ENCODE measurements around the gene PKD2L1. TPM values are rescaled to one million over a fixed set of nuclear protein-coding genes. Genes with fewer than 3 reads are reported as not detected.

Gene PKD2L1
- total RNA-seq, 1 experiment from 2014 or later, result not detected

DNA sequence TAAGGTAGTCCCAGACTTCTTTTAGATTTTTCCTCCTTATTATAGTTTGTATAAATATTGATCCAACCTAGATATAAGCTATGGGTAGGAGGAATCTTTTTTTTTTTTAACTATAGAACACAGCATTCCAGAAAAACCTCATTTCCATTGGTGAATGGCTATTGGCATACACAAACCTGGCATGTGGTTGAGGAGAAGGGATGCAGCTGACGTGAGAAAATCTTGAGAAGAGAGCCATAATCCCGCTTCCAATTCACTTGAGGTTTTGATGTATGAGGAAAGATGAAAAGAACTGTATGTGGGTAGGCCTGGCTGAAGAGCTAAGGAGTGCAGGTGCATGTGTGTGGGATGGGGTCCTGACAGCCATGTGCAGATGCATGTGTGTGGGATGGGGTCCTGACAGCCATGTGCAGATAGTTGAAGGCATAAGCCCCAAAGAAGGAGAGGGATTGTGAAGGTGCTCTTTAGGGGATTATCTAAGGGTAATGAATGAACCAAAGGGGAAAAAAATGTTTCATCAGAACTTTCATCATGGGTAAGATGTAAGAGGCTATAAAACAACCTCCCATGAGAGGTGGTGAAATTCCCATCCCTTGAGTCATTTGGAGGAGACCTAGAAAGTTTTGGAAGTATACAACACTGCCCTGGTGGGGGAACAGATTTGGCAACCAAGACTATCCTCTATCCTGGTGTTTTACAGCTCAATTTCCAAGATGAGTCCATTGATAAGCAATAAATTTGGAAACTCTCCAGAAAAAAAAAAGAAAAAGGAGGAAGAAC lies 3.8 kb upstream of the PKD2L1 start:
- H3K9me3 ChIP-seq (replicated peaks), result no peaks in the 10 kb centered on the region
- peaks cover 48% of the 10 kb centered on the region for H3K27me3 ChIP-seq (replicated peaks)
- no peaks in the 10 kb centered on the region for H3K4me1 ChIP-seq (replicated peaks)
- H3K4me3 ChIP-seq, result no peak overlapping the region
- no peaks in the 10 kb centered on the region for H3K36me3 ChIP-seq
- H3K27ac ChIP-seq, result no peak overlapping the region
- no peak for DNase-seq (ENCODE audit: low read depth in 1 of 2, low spot score in 2 of 2)

- Histone ChIP-seq H3K4me1 (replicated peaks) (no peaks in the 10 kb centered on the region), H3K9me3 (replicated peaks) (no peaks in the 10 kb centered on the region), H3K4me3 (no peak overlapping the region), H3K27ac (no peak overlapping the region), H3K36me3 (no peaks in the 10 kb centered on the region), H3K27me3 (replicated peaks) (peaks cover 56% of the 10 kb centered on the region)
- DNase-seq (ENCODE audit: low read depth in 1 of 2, low spot score in 2 of 2), result no peak
Measured at GRCh38 chr10:100333106-100333505, 3.1 kb upstream of the PKD2L1 start.

DNA sequence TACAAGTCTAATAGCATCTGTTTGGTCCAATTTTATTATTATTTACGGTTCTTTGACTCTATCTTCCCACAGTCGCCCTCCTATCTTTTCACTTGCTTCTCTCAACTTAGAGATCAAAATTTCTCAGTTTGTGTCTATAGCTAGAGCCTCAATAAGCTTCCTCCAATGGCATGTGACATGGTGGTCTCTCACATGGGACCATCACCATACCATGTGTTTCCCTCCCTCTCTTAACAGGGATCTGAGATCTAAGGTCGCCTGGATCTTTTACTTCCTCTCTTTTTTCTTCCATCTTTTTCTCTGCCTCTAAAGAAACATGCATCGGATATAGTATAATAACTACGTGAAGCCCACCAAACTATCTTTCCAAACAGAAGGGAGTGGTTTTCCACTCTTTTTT lies 1.8 kb downstream of the PKD2L1 start:
- no peaks in the 10 kb centered on the region for H3K4me1 ChIP-seq (replicated peaks)
- no peak for DNase-seq (ENCODE audit: low read depth in 1 of 2, low spot score in 2 of 2)
- H3K27me3 ChIP-seq (replicated peaks), result peaks cover 58% of the 10 kb centered on the region
- no peak overlapping the region for H3K27ac ChIP-seq
- no peaks in the 10 kb centered on the region for H3K36me3 ChIP-seq
- no peaks in the 10 kb centered on the region for H3K9me3 ChIP-seq (replicated peaks)
- no peak overlapping the region for H3K4me3 ChIP-seq

GRCh38 chr10:100327718-100328009 lies 2.4 kb downstream of the PKD2L1 start:
- Histone ChIP-seq H3K27me3 (replicated peaks) (peaks cover 55% of the 10 kb centered on the region), H3K27ac (no peak overlapping the region), H3K4me1 (replicated peaks) (no peaks in the 10 kb centered on the region), H3K36me3 (no peaks in the 10 kb centered on the region), H3K4me3 (no peak overlapping the region), H3K9me3 (replicated peaks) (no peaks in the 10 kb centered on the region)
- DNase-seq (ENCODE audit: low read depth in 1 of 2, low spot score in 2 of 2), result no peak

DNA sequence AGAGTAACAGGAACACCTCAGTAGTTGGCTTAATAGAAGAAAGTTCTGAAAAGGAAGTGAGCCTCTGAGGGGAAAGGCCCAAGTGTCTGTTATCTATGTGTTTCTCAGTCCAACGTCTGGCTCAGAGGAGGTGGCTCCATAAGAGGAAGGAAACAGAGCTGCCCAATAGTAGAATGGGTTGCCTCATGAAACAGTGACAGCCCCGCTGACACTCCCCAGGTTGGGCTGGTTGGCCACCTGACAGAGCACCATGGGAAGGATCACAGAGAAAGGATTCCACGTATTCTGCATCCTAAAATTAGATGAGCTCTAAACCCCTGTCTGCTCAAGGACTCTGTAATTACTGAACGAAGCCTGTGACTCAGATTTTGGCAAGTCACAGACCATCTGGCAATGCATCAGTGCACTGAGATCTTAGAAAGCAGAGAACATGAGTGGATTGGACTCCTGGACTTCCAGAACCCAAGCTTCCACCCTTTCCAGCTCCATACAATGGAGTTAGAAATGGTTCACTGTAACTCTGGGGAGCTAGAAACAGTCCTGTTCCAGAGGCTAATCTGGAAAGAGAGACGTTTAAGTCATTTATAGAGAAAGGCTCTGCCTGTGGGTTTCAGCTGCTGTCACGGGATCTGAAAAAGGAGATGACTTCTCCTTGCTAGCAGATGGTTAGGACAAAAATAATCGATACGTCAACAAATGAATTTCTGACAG lies 2.9 kb downstream of the PKD2L1 start:
- Histone ChIP-seq H3K4me1 (replicated peaks) (no peaks in the 10 kb centered on the region), H3K36me3 (no peaks in the 10 kb centered on the region), H3K27ac (no peak overlapping the region), H3K4me3 (no peak overlapping the region), H3K9me3 (replicated peaks) (no peaks in the 10 kb centered on the region), H3K27me3 (replicated peaks) (peaks cover 50% of the 10 kb centered on the region)
- DNase-seq (ENCODE audit: low read depth in 1 of 2, low spot score in 2 of 2), result no peak

DNA sequence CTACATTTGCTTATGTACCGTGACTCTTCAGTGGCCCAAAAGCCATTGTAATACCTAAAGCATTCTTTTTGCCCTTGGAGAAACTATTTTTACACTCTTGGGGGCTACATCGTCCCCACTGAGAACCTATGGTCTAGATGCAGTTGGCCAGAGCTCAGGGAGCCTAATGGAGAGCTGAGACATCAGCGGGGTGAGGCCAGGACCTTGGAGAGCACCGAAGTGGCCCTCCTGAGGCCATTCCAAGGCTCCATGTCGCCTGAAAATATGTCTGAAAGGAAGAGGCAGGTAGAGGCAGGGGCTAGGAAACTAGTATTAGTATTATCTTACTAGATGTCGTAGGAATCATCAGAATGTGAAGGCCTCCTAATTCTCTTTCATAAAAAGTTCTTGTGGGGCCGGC lies 4.9 kb downstream of the PKD2L1 start:
- Histone ChIP-seq H3K4me1 (replicated peaks) (no peaks in the 10 kb centered on the region), H3K36me3 (no peaks in the 10 kb centered on the region), H3K27ac (no peak overlapping the region), H3K4me3 (no peak overlapping the region), H3K9me3 (replicated peaks) (no peaks in the 10 kb centered on the region), H3K27me3 (replicated peaks) (peaks cover 43% of the 10 kb centered on the region)
- DNase-seq (ENCODE audit: low read depth in 1 of 2, low spot score in 2 of 2), result no peak

DNA sequence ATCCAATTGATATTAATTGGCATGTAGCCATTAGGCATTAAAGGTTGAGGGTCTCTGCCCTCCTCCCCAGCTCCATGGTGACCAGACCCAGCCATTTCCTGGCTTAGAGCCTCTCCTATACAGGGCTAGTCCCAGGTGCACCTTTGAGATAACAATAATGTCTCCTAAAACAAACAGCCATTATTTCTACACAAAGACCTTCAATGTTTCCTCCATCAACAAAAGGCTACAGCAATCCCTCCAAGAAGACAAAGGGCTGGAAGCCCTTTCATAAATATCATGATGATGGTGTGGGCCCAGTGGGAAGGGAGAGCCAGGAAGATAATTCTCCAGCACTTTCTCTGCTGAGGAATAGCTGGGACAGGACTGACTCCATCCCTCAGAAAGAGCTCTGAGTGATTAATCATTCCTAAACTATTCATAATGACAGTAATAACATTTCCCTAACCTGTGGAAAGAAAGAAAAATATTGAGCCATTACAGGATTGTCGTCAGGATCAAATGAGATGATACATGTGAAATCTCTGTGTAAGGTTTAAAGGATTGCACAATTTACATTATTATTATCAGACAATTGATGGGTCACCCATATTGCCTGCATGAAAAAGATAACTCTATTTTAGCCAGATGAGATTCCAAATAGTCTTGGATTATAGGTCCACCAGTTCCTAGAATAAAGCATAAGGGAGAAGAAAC lies 10.2 kb downstream of the PKD2L1 start:
- Histone ChIP-seq H3K4me3 (no peak overlapping the region), H3K4me1 (replicated peaks) (no peaks in the 10 kb centered on the region), H3K27ac (no peak overlapping the region), H3K27me3 (replicated peaks) (peaks cover 25% of the 10 kb centered on the region), H3K9me3 (replicated peaks) (no peaks in the 10 kb centered on the region), H3K36me3 (no peaks in the 10 kb centered on the region)
- no peak for DNase-seq (ENCODE audit: low read depth in 1 of 2, low spot score in 2 of 2)

- no peak overlapping the region for H3K4me3 ChIP-seq
- H3K4me1 ChIP-seq (replicated peaks), result no peaks in the 10 kb centered on the region
- DNase-seq (ENCODE audit: low read depth in 1 of 2, low spot score in 2 of 2), result no peak
- no peaks in the 10 kb centered on the region for H3K9me3 ChIP-seq (replicated peaks)
- H3K27ac ChIP-seq, result no peak overlapping the region
- H3K27me3 ChIP-seq (replicated peaks), result peaks cover 28% of the 10 kb centered on the region
- H3K36me3 ChIP-seq, result no peaks in the 10 kb centered on the region
Measured at GRCh38 chr10:100318207-100318606, 11.8 kb downstream of the PKD2L1 start.

DNA sequence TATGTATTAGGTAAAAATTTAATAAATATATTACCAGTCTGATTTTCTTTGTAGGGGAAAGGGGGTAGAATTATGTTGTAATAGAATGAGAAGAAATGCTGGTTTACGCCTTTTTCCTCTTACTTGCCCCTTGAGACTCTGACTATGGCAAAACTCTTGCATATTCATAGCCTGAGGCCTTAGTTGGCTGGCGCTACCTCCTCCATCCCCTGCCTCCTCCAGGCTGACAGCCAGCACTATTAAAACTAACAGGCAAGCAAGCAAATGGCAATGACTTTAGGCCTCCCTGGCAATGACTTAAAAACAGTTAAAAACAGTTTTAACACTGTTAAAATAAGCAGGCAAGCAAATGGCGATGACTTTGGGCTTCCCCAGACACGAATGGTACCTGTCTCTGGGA lies 14.4 kb downstream of the PKD2L1 start:
- no peak overlapping the region for H3K27ac ChIP-seq
- no peaks in the 10 kb centered on the region for H3K9me3 ChIP-seq (replicated peaks)
- H3K27me3 ChIP-seq (replicated peaks), result peaks cover 35% of the 10 kb centered on the region
- no peaks in the 10 kb centered on the region for H3K36me3 ChIP-seq
- H3K4me1 ChIP-seq (replicated peaks), result no peaks in the 10 kb centered on the region
- no peak overlapping the region for H3K4me3 ChIP-seq
- no peak for DNase-seq (ENCODE audit: low read depth in 1 of 2, low spot score in 2 of 2)

- H3K4me3 ChIP-seq, result no peak overlapping the region
- H3K9me3 ChIP-seq (replicated peaks), result no peaks in the 10 kb centered on the region
- no peak for DNase-seq (ENCODE audit: low read depth in 1 of 2, low spot score in 2 of 2)
- peaks cover 41% of the 10 kb centered on the region for H3K27me3 ChIP-seq (replicated peaks)
- H3K4me1 ChIP-seq (replicated peaks), result no peaks in the 10 kb centered on the region
- no peaks in the 10 kb centered on the region for H3K36me3 ChIP-seq
- no peak overlapping the region for H3K27ac ChIP-seq
Measured at GRCh38 chr10:100311298-100311697, 18.7 kb downstream of the PKD2L1 start.

DNA sequence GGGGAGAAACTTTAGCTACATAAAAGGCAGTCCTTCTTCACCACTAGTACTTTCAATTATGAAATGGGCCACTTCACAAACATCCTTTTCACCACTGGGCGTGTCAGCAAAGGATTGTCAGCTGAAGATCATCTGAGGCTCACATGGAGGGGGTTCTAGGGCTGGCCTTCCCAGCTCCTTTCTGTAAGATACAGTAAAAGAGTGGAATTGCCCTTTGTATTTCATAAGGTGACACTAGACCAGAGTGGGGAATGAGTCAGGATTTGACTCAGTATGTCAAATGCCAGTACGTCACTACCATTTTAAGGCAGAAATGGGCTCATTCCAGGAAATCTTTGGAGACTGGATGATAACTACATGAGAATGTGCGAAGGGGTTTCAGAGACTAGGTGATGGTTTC lies 22.3 kb downstream of the PKD2L1 start:
- no peaks in the 10 kb centered on the region for H3K36me3 ChIP-seq
- no peak overlapping the region for H3K4me3 ChIP-seq
- H3K27ac ChIP-seq, result no peak overlapping the region
- peaks cover 41% of the 10 kb centered on the region for H3K27me3 ChIP-seq (replicated peaks)
- H3K9me3 ChIP-seq (replicated peaks), result no peaks in the 10 kb centered on the region
- H3K4me1 ChIP-seq (replicated peaks), result no peaks in the 10 kb centered on the region
- DNase-seq (ENCODE audit: low read depth in 1 of 2, low spot score in 2 of 2), result no peak

DNA sequence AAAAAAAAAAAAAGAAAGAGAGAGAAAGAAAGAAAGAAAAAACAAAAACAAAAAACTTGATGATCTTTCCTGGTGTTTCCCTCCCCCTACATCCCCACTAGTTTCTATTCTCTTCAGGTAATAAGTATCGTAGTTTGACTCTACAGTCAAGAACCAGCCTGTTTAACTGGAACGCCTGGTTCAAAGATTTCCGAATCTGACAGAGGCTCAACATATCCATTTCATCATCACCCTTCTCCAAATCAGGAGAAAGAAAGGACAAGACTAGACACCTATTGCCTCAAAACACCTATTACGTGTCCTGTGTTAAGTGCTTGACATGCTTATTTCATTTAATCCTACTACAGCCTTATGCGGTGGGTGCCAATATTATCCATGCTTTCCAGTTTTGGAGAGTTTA lies 23.2 kb downstream of the PKD2L1 start:
- no peak overlapping the region for H3K27ac ChIP-seq
- H3K27me3 ChIP-seq (replicated peaks), result peaks cover 43% of the 10 kb centered on the region
- H3K36me3 ChIP-seq, result no peaks in the 10 kb centered on the region
- DNase-seq (ENCODE audit: low read depth in 1 of 2, low spot score in 2 of 2), result no peak
- no peaks in the 10 kb centered on the region for H3K4me1 ChIP-seq (replicated peaks)
- H3K9me3 ChIP-seq (replicated peaks), result no peaks in the 10 kb centered on the region
- no peak overlapping the region for H3K4me3 ChIP-seq

DNA sequence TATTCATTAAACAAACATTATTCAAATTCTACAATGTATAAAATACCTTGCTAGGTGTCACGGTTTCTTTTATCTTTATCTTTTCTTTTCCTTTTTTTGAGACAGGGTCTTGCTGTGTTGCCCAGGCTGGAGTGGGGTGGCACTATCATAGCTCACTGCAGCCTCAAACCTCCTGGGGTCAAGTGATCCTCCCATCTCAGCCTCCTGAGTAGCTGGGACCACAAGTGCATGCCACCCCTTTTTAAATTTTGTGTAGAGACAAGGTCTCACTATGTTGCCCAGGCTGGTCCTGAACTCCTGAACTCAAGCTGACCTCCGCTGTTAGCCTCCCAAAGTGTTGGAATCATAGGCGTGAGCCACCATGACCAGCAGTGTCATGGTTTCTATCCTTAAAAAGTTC lies 25.6 kb downstream of the PKD2L1 start:
- Histone ChIP-seq H3K4me1 (replicated peaks) (no peaks in the 10 kb centered on the region), H3K4me3 (no peak overlapping the region), H3K27ac (no peak overlapping the region), H3K36me3 (no peaks in the 10 kb centered on the region), H3K27me3 (replicated peaks) (peaks cover 37% of the 10 kb centered on the region), H3K9me3 (replicated peaks) (no peaks in the 10 kb centered on the region)
- DNase-seq (ENCODE audit: low read depth in 1 of 2, low spot score in 2 of 2), result no peak

DNA sequence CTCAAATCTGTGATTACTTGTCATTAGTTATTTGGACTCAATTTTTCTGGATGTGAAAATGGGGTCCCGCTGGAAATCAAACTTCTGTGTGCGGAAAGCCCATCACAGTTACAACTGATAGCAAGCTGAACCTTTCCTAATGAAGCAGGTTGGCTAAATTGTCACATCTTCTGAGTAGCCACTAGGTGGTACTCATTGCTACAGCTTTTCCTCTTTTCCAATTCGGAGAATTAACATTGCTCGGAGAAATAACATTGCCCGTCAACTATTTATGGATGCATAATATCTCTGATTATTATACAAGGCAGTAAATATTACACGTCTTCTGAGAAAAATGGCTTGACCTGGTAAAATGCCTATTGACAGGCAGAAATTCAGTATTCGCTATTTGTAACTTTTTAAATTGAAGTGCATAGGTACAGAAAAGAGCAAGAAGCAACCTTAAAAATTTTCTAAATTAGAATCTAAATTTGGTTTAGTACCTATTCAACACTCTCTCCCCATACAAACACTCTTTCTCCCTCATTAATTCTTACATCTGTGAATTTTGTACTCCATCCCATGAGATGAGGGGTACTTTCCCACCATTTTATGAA lies 26.2 kb downstream of the PKD2L1 start:
- Histone ChIP-seq H3K9me3 (replicated peaks) (no peaks in the 10 kb centered on the region), H3K27ac (no peak overlapping the region), H3K4me1 (replicated peaks) (no peaks in the 10 kb centered on the region), H3K36me3 (no peaks in the 10 kb centered on the region), H3K4me3 (no peak overlapping the region), H3K27me3 (replicated peaks) (peaks cover 33% of the 10 kb centered on the region)
- DNase-seq (ENCODE audit: low read depth in 1 of 2, low spot score in 2 of 2), result no peak
